Caco-2 (cell line): ENCODE results near the gene MAN2B1. TPM values are rescaled to one million over a fixed set of nuclear protein-coding genes. Genes with fewer than 3 reads are reported as not detected.

Experiments used
- BruUV-seq: library from RNA; stranded (reverse); fragments of 400-500 nt; replicated peaks from 2 replicates; lab custom pipeline; 2021; lab: Mats Ljungman, UMichigan
- CTCF ChIA-PET: fragments of 300-600 bp; sonication (Branson Sonifier 250); formaldehyde crosslinking; loops from one replicate; lab custom pipeline; 2022; ENCODE audit warnings: antibody characterized with exemption; lab: Charles Lee
- POLR2A ChIA-PET: fragments of 300-600 bp; sonication (Branson Sonifier 250); formaldehyde crosslinking; loops from one replicate; lab custom pipeline; 2022; ENCODE audit warnings: antibody characterized with exemption; lab: Charles Lee
- DNase-seq, 2 experiments: peaks; one replicate each; pipeline versions ENCODE4 v3.0.0 to v3.0.0-alpha.2; 2020 to 2022
- H3K27me3 ChIP-seq: replicated peaks from 2 replicates; pipeline ENCODE4 v1.6.0; 2011; ENCODE audit warnings: low read length; ENCODE audit not compliant: control insufficient read depth, insufficient read depth
- H3K36me3 ChIP-seq: 2 replicates; pipeline ENCODE4 v1.5.1; 2011; ENCODE audit warnings: low read length; ENCODE audit not compliant: control insufficient read depth, insufficient read depth
- H3K4me1 ChIP-seq: fragments of 250-450 bp; sonication (Bioruptor Pico); 2 replicates; pipeline ENCODE4 v1.5.1; 2020; ENCODE audit warnings: mild to moderate bottlenecking
- H3K4me3 ChIP-seq: 2 replicates; pipeline ENCODE4 v1.5.1; 2011; ENCODE audit warnings: low read depth, mild to moderate bottlenecking, control low read depth, low read length
- H3K9me3 ChIP-seq: fragments of 250-450 bp; sonication (Bioruptor Pico); 2 replicates; pipeline ENCODE4 v1.5.1; 2020; ENCODE audit warnings: mild to moderate bottlenecking, moderate library complexity
- H3K27ac Mint-ChIP-seq: one replicate; pipeline ENCODE4 v1.8.0; 2022; ENCODE audit warnings: mixed read lengths; ENCODE audit not compliant: unreplicated experiment
- H3K27me3 Mint-ChIP-seq: one replicate; pipeline ENCODE4 v1.8.0; 2022; ENCODE audit warnings: mixed read lengths; ENCODE audit not compliant: insufficient read depth, unreplicated experiment
- H3K36me3 Mint-ChIP-seq: one replicate; pipeline ENCODE4 v1.8.0; 2022; ENCODE audit warnings: mild to moderate bottlenecking, mixed read lengths; ENCODE audit not compliant: insufficient read depth, unreplicated experiment
- H3K4me1 Mint-ChIP-seq: one replicate; pipeline ENCODE4 v1.8.0; 2022; ENCODE audit warnings: low read depth, mixed read lengths; ENCODE audit not compliant: unreplicated experiment
- H3K4me3 Mint-ChIP-seq: one replicate; pipeline ENCODE4 v1.8.0; 2022; ENCODE audit warnings: mild to moderate bottlenecking, moderate library complexity, mixed read lengths; ENCODE audit not compliant: unreplicated experiment
- H3K9me3 Mint-ChIP-seq: one replicate; pipeline ENCODE4 v1.8.0; 2022; ENCODE audit warnings: mixed read lengths; ENCODE audit not compliant: unreplicated experiment
- CTCF ChIP-seq, 2 experiments: fragments of 200-600 bp in 1 of 2; IDR thresholded peaks; 1 replicate in 1 of 2; 2 replicates in 1 of 2; pipeline versions ENCODE4 v1.5.1 to v1.8.0; 2011 to 2022; ENCODE audit warnings: antibody characterized with exemption in 1 of 2, control low read depth in 1 of 2, inconsistent platforms in 1 of 2, low read depth in 1 of 2, low read length in 1 of 2, mild to moderate bottlenecking in 1 of 2, moderate library complexity in 1 of 2; ENCODE audit not compliant: insufficient read depth in 1 of 2, severe bottlenecking in 1 of 2, unreplicated experiment in 1 of 2
- intact Hi-C: fragments of 100-400 bp; cut with micrococcal nuclease; formaldehyde crosslinking; loops from one replicate; pipeline ENCODE4 v1.10.0; 2022; ENCODE audit not compliant: unreplicated experiment
- total RNA-seq: library from RNA; stranded (reverse); gene quantifications from 2 replicates; pipeline ENCODE4 v1.2.3, GENCODE V29; 2022

MAN2B1 gene
- total RNA-seq, 1 experiment from 2014 or later: 70.5 TPM

GRCh38 chr19:12607631-12608030, 58.9 kb downstream of the MAN2B1 start:
- H3K36me3 ChIP-seq: no peaks in the 10 kb centered on the region
- Mint-ChIP-seq H3K36me3 (peaks cover 12% of the 10 kb centered on the region), H3K4me1 (no peaks in the 10 kb centered on the region), H3K4me3 (no peak overlapping the region), H3K27ac (no peak overlapping the region), H3K9me3 (no peaks in the 10 kb centered on the region), H3K27me3 (no peaks in the 10 kb centered on the region)
- ChIA-PET CTCF (no interaction called here), POLR2A (no interaction called here)
- H3K9me3 ChIP-seq: no peaks in the 10 kb centered on the region
- H3K27me3 ChIP-seq: no peaks in the 10 kb centered on the region
- intact Hi-C loops: no loop called here
- no peak for DNase-seq
- H3K4me1 ChIP-seq: no peaks in the 10 kb centered on the region
- BruUV-seq: no TSS peak
- TF ChIP-seq CTCF (IDR thresholded peaks at IDR 0.05; ENCODE audit: insufficient read depth in 1 of 2, low read depth in 1 of 2, low read length in 1 of 2, severe bottlenecking in 1 of 2, unreplicated experiment in 1 of 2): no peak
- H3K4me3 ChIP-seq: no peak overlapping the region

GRCh38 chr19:12606796-12607195, 59.7 kb downstream of the MAN2B1 start:
- no peak for DNase-seq
- no peaks in the 10 kb centered on the region for H3K9me3 ChIP-seq
- H3K36me3 Mint-ChIP-seq: peaks cover 11% of the 10 kb centered on the region
- no peak overlapping the region for H3K4me3 ChIP-seq
- no peaks in the 10 kb centered on the region for H3K27me3 Mint-ChIP-seq
- ChIA-PET CTCF (interaction anchor here (0.7 kb wide), 1 partner anchor 31 kb away, joined by 3 read pairs; no protein-coding TSS in a partner anchor), POLR2A (no interaction called here)
- BruUV-seq: no TSS peak
- H3K27me3 ChIP-seq: no peaks in the 10 kb centered on the region
- no peaks in the 10 kb centered on the region for H3K9me3 Mint-ChIP-seq
- H3K4me3 Mint-ChIP-seq: no peak overlapping the region
- no peaks in the 10 kb centered on the region for H3K4me1 Mint-ChIP-seq
- intact Hi-C loops: no loop called here
- TF ChIP-seq CTCF (IDR thresholded peaks at IDR 0.05; ENCODE audit: insufficient read depth in 1 of 2, low read depth in 1 of 2, low read length in 1 of 2, severe bottlenecking in 1 of 2, unreplicated experiment in 1 of 2): no peak
- no peaks in the 10 kb centered on the region for H3K4me1 ChIP-seq
- no peak overlapping the region for H3K27ac Mint-ChIP-seq
- no peaks in the 10 kb centered on the region for H3K36me3 ChIP-seq

GRCh38 chr19:12603714-12604113, 62.8 kb downstream of the MAN2B1 start:
- H3K27ac Mint-ChIP-seq: no peak overlapping the region
- H3K36me3 ChIP-seq: no peaks in the 10 kb centered on the region
- H3K4me3 Mint-ChIP-seq: no peak overlapping the region
- peaks cover 10% of the 10 kb centered on the region for H3K36me3 Mint-ChIP-seq
- CTCF ChIA-PET: no interaction called here
- no peaks in the 10 kb centered on the region for H3K4me1 ChIP-seq
- POLR2A ChIA-PET: no interaction called here
- intact Hi-C loops: no loop called here
- no peaks in the 10 kb centered on the region for H3K9me3 ChIP-seq
- H3K4me1 Mint-ChIP-seq: no peaks in the 10 kb centered on the region
- H3K9me3 Mint-ChIP-seq: no peaks in the 10 kb centered on the region
- BruUV-seq: no TSS peak
- H3K4me3 ChIP-seq: no peak overlapping the region
- DNase-seq: no peak
- TF ChIP-seq CTCF (IDR thresholded peaks at IDR 0.05; ENCODE audit: insufficient read depth in 1 of 2, low read depth in 1 of 2, low read length in 1 of 2, severe bottlenecking in 1 of 2, unreplicated experiment in 1 of 2): no peak
- no peaks in the 10 kb centered on the region for H3K27me3 Mint-ChIP-seq
- no peaks in the 10 kb centered on the region for H3K27me3 ChIP-seq
